ENCODE data around the gene ZNF385A.
A peak's percentile ranks its signal among the peaks of the same experiment; 100 is the strongest.

The ZNF385A gene

GRCh38 chr12:54384591-54385041 lies at the start of gene ZNF385A:
Gene ZNF385A, minus strand, starts transcription at chr12:54384733. Its CDS starts 219 bp downstream, at chr12:54384514.
- no peak for DNase-seq

- no peak for DNase-seq
Observed at GRCh38 chr12:54432815-54433164, 48.3 kb upstream of the ZNF385A start.

- DNase-seq, result no peak
Observed at GRCh38 chr12:54431911-54432814, 47.6 kb upstream of the ZNF385A start.

GRCh38 chr12:54430471-54431069 lies 46.0 kb upstream of the ZNF385A start:
- no peak for DNase-seq

- DNase-seq, result no peak
Observed at GRCh38 chr12:54429014-54429471, 44.5 kb upstream of the ZNF385A start.

- peak; percentile 41 for DNase-seq
Observed at GRCh38 chr12:54428050-54429013, 43.8 kb upstream of the ZNF385A start.

GRCh38 chr12:54427106-54427505 lies 42.6 kb upstream of the ZNF385A start:
- no peak for DNase-seq

GRCh38 chr12:54426690-54427089 lies 42.2 kb upstream of the ZNF385A start:
- DNase-seq, result no peak

GRCh38 chr12:54425702-54426101 lies 41.2 kb upstream of the ZNF385A start:
- no peak for DNase-seq

GRCh38 chr12:54424224-54424623 lies 39.7 kb upstream of the ZNF385A start:
- DNase-seq, result no peak

- DNase-seq, result no peak
Observed at GRCh38 chr12:54423816-54424150, 39.2 kb upstream of the ZNF385A start.

- DNase-seq, result no peak
Observed at GRCh38 chr12:54421879-54422250, 37.3 kb upstream of the ZNF385A start.

GRCh38 chr12:54421175-54421878 lies 36.8 kb upstream of the ZNF385A start:
- no peak for DNase-seq

GRCh38 chr12:54420766-54421144 lies 36.2 kb upstream of the ZNF385A start:
- DNase-seq, result no peak

- DNase-seq, result no peak
Observed at GRCh38 chr12:54419088-54419887, 34.8 kb upstream of the ZNF385A start, which contains the start of gene ITGA5. Gene ITGA5, minus strand, starts transcription at chr12:54419266. Its CDS starts 68 bp downstream, at chr12:54419198.

- no peak for DNase-seq
Observed at GRCh38 chr12:54418441-54419087, 34.0 kb upstream of the ZNF385A start.

GRCh38 chr12:54417712-54418440 lies 33.3 kb upstream of the ZNF385A start:
- DNase-seq, result no peak

GRCh38 chr12:54416687-54417603 lies 32.4 kb upstream of the ZNF385A start:
- no peak for DNase-seq

Measured in GOT3 (cell line).